ENCODE data around the gene SCAF1.
"Not testable (repeated sequence)": the region's sequence is repeated elsewhere in the genome, so short reads cannot be mapped to it uniquely, and the experiment has no call there.

DNA sequence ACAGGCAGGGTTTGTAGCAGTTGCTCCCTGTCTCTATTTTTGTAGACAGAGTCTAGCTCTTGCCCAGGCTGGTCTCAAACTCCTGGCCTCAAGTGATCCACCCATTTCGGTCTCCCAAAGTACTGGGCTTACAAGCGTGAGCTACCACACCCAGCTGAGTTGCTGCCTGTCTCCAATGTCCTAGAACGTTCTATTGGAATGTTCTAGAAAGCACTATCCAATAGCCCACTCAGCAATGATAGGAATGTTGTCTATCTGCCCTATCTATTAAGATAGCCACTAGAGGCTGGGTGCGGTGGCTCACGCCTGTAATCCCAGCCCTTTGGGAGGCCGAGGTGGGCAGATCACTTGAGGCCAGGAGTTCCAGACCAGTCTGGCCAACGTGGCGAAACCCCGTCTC is 8.7 kb upstream of the SCAF1 start:
- not testable (repeated sequence) for TF ChIP-seq CTCF (IDR thresholded peaks at IDR 0.05; ENCODE audit: low read length); EZH2 (optimal IDR thresholded peaks at IDR 0.05; ENCODE audit: low read depth, low read length)

Data from MM.1S (cell line).